ENCODE measurements around the gene CCDC88B. TPM values are rescaled to one million over a fixed set of nuclear protein-coding genes. Genes with fewer than 3 reads are reported as not detected.

CCDC88B gene
- total RNA-seq = 1 to 10 TPM in 7 of 8 experiments, under 1 TPM in 1; 0.90 to 8.6 (median 3.0) TPM

GRCh38 chr11:64339754-64340408 is at the start of gene CCDC88B:
TSS of gene CCDC88B (plus strand) at chr11:64340204. CDS start at chr11:64340267, 63 bp downstream.
- Histone ChIP-seq H3K4me3 (no peak within 1 kb of the TSS), H3K27ac (no peak within 1 kb of the TSS), H3K4me1 (replicated peaks in 1 of 2) (peaks cover 25 to 29% of the 10 kb centered on the region in 2 donors)
- no peak for ATAC-seq (replicated peaks in 6 of 8)
- WGBS, 10 experiments = 60 to 100% (median 77%) methylated on average over 1 to 6 of the region's 16 CpGs; no CpG with 5 or more reads in 7 of the 10 experiments
- in situ Hi-C loops (cut with MboI; ENCODE audit: low pct_unique_long_range_greater_than_20kb in 2 of 9, low sequenced_read_pairs in 9 of 9, unreplicated experiment in 9 of 9) = no loop called here

- Histone ChIP-seq H3K4me1 (replicated peaks in 1 of 2) (peaks cover 9 to 11% of the 10 kb centered on the region in 2 donors), H3K4me3 (peak overlapping the region in 4 of 5 donors; percentile 29 to 39 (median 36)), H3K27ac (no peak overlapping the region)
- 0 to 100% (median 49%) methylated on average over 1 to 3 of the region's 10 CpGs; no CpG with 5 or more reads in 2 of the 10 experiments for WGBS, 10 experiments
- ATAC-seq (replicated peaks in 6 of 8) = no peak
- in situ Hi-C loops (cut with MboI; ENCODE audit: low pct_unique_long_range_greater_than_20kb in 2 of 9, low sequenced_read_pairs in 9 of 9, unreplicated experiment in 9 of 9) = no loop called here
Measured at GRCh38 chr11:64290352-64291261, 49.4 kb upstream of the CCDC88B start.

GRCh38 chr11:64291262-64291751 is 48.7 kb upstream of the CCDC88B start, which contains the start of gene KCNK4:
TSS of gene KCNK4 (plus strand) at chr11:64291302. CDS start at chr11:64293019, 1,717 bp downstream.
- in situ Hi-C loops (cut with MboI; ENCODE audit: low pct_unique_long_range_greater_than_20kb in 2 of 9, low sequenced_read_pairs in 9 of 9, unreplicated experiment in 9 of 9) = no loop called here
- peaks cover 7 to 8% of the 10 kb centered on the region in 2 donors for H3K4me1 ChIP-seq (replicated peaks in 1 of 2)
- ATAC-seq (replicated peaks in 6 of 8) = peak in 4 of 8 experiments; percentile 3 to 22 (median 6)
- no peak within 1 kb of the TSS for H3K27ac ChIP-seq
- no CpG with 5 or more reads among the region's 45 CpGs for WGBS, 10 experiments
- H3K4me3 ChIP-seq = peak within 1 kb of the TSS; percentile 29 to 39 (median 34)

- WGBS, 10 experiments = 0% methylated on average over 2 of the region's 96 CpGs; no CpG with 5 or more reads in 8 of the 10 experiments
- ATAC-seq (replicated peaks in 6 of 8) = peak; percentile 38 to 70 (median 57)
- Histone ChIP-seq H3K27ac (no peak overlapping the region), H3K4me1 (replicated peaks in 1 of 2) (peaks cover 3 to 4% of the 10 kb centered on the region in 2 donors), H3K4me3 (peak overlapping the region; percentile 29 to 39 (median 34))
- in situ Hi-C loops (cut with MboI; ENCODE audit: low pct_unique_long_range_greater_than_20kb in 2 of 9, low sequenced_read_pairs in 9 of 9, unreplicated experiment in 9 of 9) = no loop called here
Measured at GRCh38 chr11:64291752-64292459, 48.1 kb upstream of the CCDC88B start.

DNA sequence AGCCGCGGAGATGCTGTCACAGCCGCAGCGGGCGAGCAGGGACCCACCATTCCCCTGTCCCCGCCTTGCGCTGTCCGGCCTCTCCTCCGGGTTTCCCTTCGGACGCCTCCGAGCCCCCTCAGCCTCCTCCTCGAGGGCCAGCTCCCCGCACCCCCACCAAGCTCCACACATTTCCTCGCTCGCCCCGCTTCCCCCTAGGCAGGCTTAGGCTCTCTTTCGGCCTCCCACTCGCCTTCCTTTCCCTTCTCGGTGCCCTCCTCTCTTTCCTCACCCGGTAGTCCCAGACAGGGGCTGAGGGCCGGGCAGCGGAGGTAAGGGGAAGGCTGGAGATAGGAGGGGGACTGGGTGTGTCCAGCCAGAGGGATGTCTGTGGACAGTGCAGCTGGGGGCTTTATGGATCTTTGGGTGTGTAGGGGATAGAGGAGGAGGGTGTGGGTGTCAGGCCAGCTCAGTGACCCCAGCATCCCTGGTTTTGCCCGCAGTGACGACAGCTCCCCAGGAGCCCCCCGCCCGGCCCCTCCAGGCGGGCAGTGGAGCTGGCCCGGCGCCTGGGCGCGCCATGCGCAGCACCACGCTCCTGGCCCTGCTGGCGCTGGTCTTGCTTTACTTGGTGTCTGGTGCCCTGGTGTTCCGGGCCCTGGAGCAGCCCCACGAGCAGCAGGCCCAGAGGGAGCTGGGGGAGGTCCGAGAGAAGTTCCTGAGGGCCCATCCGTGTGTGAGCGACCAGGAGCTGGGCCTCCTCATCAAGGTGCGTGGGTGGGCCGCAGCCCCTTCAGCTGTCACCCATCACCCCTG is 47.3 kb upstream of the CCDC88B start:
- in situ Hi-C loops (cut with MboI; ENCODE audit: low pct_unique_long_range_greater_than_20kb in 2 of 9, low sequenced_read_pairs in 9 of 9, unreplicated experiment in 9 of 9) = no loop called here
- Histone ChIP-seq H3K4me3 (peak overlapping the region; percentile 29 to 39 (median 34)), H3K27ac (no peak overlapping the region), H3K4me1 (replicated peaks in 1 of 2) (peaks cover 3 to 10% of the 10 kb centered on the region in 2 donors)
- WGBS, 10 experiments = 13 to 100% (median 91%) methylated on average over 2 to 7 of the region's 42 CpGs; no CpG with 5 or more reads in 7 of the 10 experiments
- peak in 6 of 8 experiments; percentile 12 to 43 (median 36) for ATAC-seq (replicated peaks in 6 of 8)

DNA sequence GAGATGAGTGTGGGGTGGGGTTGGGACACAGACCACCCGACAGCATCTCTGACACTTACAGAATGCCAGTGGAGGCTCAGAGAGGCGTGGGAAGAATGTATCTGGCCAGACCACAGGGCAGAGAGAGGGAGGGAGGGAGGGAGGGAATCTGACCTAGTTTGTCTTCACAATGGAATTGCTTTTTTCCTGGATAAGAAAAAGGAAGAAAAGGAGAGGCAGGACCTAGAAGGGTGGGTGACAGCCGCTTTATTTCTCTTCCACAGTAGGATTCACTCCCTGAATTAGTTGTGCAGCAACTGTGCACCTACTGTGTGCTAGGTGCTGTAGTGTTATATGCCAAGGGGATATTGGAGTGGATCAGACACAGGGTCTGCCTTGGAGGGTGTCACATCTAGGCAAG is 45.2 kb upstream of the CCDC88B start:
- in situ Hi-C loops (cut with MboI; ENCODE audit: low pct_unique_long_range_greater_than_20kb in 2 of 9, low sequenced_read_pairs in 9 of 9, unreplicated experiment in 9 of 9) = no loop called here
- peak in 1 of 8 experiments; percentile 4 for ATAC-seq (replicated peaks in 6 of 8)
- Histone ChIP-seq H3K4me3 (no peak overlapping the region), H3K27ac (no peak overlapping the region), H3K4me1 (replicated peaks in 1 of 2) (peaks cover 3 to 20% of the 10 kb centered on the region in 2 donors)
- 0 to 80% (median 60%) methylated on average over 1 of the region's 3 CpGs; no CpG with 5 or more reads in 7 of the 10 experiments for WGBS, 10 experiments

- ATAC-seq (replicated peaks in 6 of 8) = no peak
- 52 to 100% (median 83%) methylated on average over 1 to 2 of the region's 4 CpGs; no CpG with 5 or more reads in 6 of the 10 experiments for WGBS, 10 experiments
- in situ Hi-C loops (cut with MboI; ENCODE audit: low pct_unique_long_range_greater_than_20kb in 2 of 9, low sequenced_read_pairs in 9 of 9, unreplicated experiment in 9 of 9) = no loop called here
- Histone ChIP-seq H3K4me3 (no peak overlapping the region), H3K27ac (no peak overlapping the region), H3K4me1 (replicated peaks in 1 of 2) (peaks cover 3 to 26% of the 10 kb centered on the region in 2 donors)
Measured at GRCh38 chr11:64295760-64296159, 44.2 kb upstream of the CCDC88B start.

DNA sequence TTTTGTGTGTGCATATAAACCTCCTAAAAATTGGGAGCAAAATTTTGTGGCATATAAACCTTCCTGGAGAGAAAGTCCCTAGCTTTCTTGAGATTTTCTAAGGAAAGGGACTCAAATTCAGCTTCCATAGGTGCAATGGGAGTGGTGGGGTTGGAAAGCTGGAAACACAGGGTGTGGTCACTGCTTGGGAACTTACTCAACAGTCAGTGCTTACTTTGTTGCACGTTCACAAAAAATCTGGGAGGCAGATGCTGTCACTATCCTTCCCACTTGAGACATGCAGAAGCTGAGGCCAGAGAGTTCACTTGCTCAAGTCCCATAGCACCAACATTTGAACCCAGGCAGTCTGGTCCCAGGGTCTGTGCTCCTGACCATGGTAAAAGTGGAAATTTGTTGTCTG is 43.8 kb upstream of the CCDC88B start:
- Histone ChIP-seq H3K4me3 (no peak overlapping the region), H3K27ac (no peak overlapping the region), H3K4me1 (replicated peaks in 1 of 2) (peaks cover 1 to 24% of the 10 kb centered on the region in 2 donors)
- 0 to 60% (median 8%) methylated on average over 1 of the region's 1 CpG; no CpG with 5 or more reads in 4 of the 10 experiments for WGBS, 10 experiments
- in situ Hi-C loops (cut with MboI; ENCODE audit: low pct_unique_long_range_greater_than_20kb in 2 of 9, low sequenced_read_pairs in 9 of 9, unreplicated experiment in 9 of 9) = no loop called here
- peak in 2 of 8 experiments; percentile 7 to 21 for ATAC-seq (replicated peaks in 6 of 8)

GRCh38 chr11:64296830-64297698 is 42.9 kb upstream of the CCDC88B start:
- in situ Hi-C loops (cut with MboI; ENCODE audit: low pct_unique_long_range_greater_than_20kb in 2 of 9, low sequenced_read_pairs in 9 of 9, unreplicated experiment in 9 of 9) = no loop called here
- peaks cover 0 to 22% of the 10 kb centered on the region in 2 donors for H3K4me1 ChIP-seq (replicated peaks in 1 of 2)
- ATAC-seq (replicated peaks in 6 of 8) = peak in 1 of 8 experiments; percentile 8
- H3K4me3 ChIP-seq = no peak overlapping the region
- WGBS, 10 experiments = 4 to 10% (median 10%) methylated on average over 2 to 16 of the region's 34 CpGs; no CpG with 5 or more reads in 5 of the 10 experiments
- H3K27ac ChIP-seq = no peak overlapping the region

DNA sequence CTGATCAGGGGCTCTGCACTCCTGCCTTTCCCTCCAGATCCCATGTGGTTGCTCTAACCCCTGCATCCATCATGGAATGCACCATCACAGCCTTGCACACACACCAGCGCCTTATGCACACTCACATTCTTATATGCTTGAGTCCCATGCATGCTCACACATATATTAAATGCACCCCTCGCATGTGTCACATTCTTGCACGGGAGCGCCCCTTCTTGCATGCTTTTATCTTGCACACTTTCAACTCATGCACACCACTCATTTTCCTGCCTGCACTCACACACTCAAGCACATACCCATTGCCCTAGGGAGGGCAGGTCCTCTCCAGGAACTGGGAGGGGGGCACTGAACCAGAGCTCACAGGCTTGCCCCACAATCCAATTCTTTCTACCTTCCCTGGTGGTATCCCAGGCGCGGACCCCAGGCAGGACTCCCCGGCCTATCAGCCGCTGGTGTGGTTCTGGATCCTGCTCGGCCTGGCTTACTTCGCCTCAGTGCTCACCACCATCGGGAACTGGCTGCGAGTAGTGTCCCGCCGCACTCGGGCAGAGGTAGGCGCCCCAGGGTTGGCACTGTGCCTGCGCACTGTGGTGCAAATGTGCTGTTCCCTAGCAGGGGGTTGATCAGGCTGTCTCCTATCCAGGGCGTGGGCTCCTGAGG is 42.2 kb upstream of the CCDC88B start:
- H3K4me1 ChIP-seq (replicated peaks in 1 of 2) = peaks cover 0 to 22% of the 10 kb centered on the region in 2 donors
- in situ Hi-C loops (cut with MboI; ENCODE audit: low pct_unique_long_range_greater_than_20kb in 2 of 9, low sequenced_read_pairs in 9 of 9, unreplicated experiment in 9 of 9) = no loop called here
- 29 to 93% (median 77%) methylated on average over 1 to 15 of the region's 18 CpGs; no CpG with 5 or more reads in 1 of the 10 experiments for WGBS, 10 experiments
- no peak overlapping the region for H3K4me3 ChIP-seq
- ATAC-seq (replicated peaks in 6 of 8) = no peak
- H3K27ac ChIP-seq = no peak overlapping the region
